Small intestine (tissue), 7 donors: ENCODE data around the gene RAPGEF2. TPM values are rescaled to one million over a fixed set of nuclear protein-coding genes. Genes with fewer than 3 reads are reported as not detected.
A peak's percentile ranks its signal among the peaks of the same experiment; 100 is the strongest.

Experiments used
- DNase-seq, 2 donors: peaks; one replicate each; pipeline versions ENCODE4 v3.0.0 to v3.0.0-alpha.2; 2013
- FAIRE-seq: peaks from 2 replicates; lab custom pipeline; 2012; peaks lifted over from hg19 to GRCh38; lab: Jason Lieb, UNC
- H3K27ac ChIP-seq, 3 donors: one replicate each; pipeline ENCODE4 v1.5.1; 2013; ENCODE audit warnings: low read length in 2 of 3, mild to moderate bottlenecking in 2 of 3, control low read depth in 1 of 3, inconsistent platforms in 1 of 3, low read depth in 1 of 3, moderate library complexity in 1 of 3
- H3K27me3 ChIP-seq, 3 donors: one replicate each; pipeline ENCODE4 v1.6.1; 2013; ENCODE audit warnings: low read length in 3 of 3, inconsistent platforms in 1 of 3; ENCODE audit not compliant: control insufficient read depth in 3 of 3, insufficient read depth in 3 of 3
- H3K36me3 ChIP-seq, 3 donors: one replicate each; pipeline ENCODE4 v1.6.1; 2013; ENCODE audit warnings: low read length in 3 of 3, inconsistent platforms in 1 of 3, low read depth in 1 of 3, mild to moderate bottlenecking in 1 of 3, moderate library complexity in 1 of 3; ENCODE audit not compliant: control insufficient read depth in 3 of 3, insufficient read depth in 2 of 3
- H3K4me1 ChIP-seq, 3 donors: one replicate each; pipeline ENCODE4 v1.6.1; 2013; ENCODE audit warnings: low read length in 2 of 3, inconsistent platforms in 1 of 3, low read depth in 1 of 3, mild to moderate bottlenecking in 1 of 3, moderate library complexity in 1 of 3; ENCODE audit not compliant: control insufficient read depth in 3 of 3, insufficient read depth in 2 of 3
- H3K4me3 ChIP-seq, 3 donors: one replicate each; pipeline ENCODE4 v1.5.1; 2013; ENCODE audit warnings: low read length in 3 of 3, control low read depth in 1 of 3, inconsistent platforms in 1 of 3, low read depth in 1 of 3, mild to moderate bottlenecking in 1 of 3, moderate library complexity in 1 of 3
- H3K9me3 ChIP-seq, 2 donors: one replicate each; pipeline ENCODE4 v1.6.1; 2013; ENCODE audit warnings: low read depth in 1 of 2, low read length in 1 of 2; ENCODE audit not compliant: control insufficient read depth in 2 of 2, insufficient read depth in 1 of 2
- WGBS, 3 donors: extraction: QIAGEN DNeasy Blood & Tissue Kit; methylation state at CpG; one replicate each; pipeline ENCODE4 v1.1.7; 2013; 5-methylcytosine and 5-hydroxymethylcytosine counted together
- polyA plus RNA-seq, 4 donors: library from polyadenylated mRNA; stranded (reverse) in 3 of 4; unstranded in 1 of 4; fragments of 200-250 nt in 3 of 4; fragments of 120-200 nt in 1 of 4; gene quantifications; one replicate each; pipeline versions ENCODE4 v1.2.1 to v1.2.3, GENCODE V29; 2013
- donor health status: healthy with polysubstance abuse.
- donor health status: control.
- donor health status: control.
- donor health status: Bipolar disorder and iron deficiency.
- donor health status: healthy.

Gene RAPGEF2
- polyA plus RNA-seq, 4 donors = 7.6 to 49.5 (median 11.8) TPM

DNA sequence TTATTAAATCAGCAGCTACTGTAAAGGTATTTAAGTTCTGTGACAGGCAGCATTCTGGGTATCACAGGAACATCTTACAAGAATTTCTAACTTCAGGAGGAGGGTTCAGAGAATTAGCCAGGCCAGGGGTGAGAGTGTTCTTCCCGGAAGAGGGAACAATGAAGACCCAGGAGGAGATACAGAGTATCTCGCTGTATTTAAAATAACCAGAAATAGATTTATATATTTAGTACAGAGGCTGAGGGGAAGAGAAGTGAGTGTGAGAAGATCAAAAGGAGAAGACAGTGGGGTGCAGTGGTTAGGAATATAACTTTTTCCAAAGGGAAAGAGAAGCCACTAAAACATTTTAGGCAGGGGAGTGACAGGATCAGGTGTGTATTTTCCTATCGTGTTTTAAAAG, 186.8 kb downstream of the RAPGEF2 start:
- Histone ChIP-seq H3K27ac (no peak overlapping the region), H3K4me3 (no peak overlapping the region), H3K36me3 (peaks cover 0 to under 1% (median 0%) of the 10 kb centered on the region in 3 donors), H3K27me3 (no peaks in the 10 kb centered on the region), H3K9me3 (no peaks in the 10 kb centered on the region), H3K4me1 (no peaks in the 10 kb centered on the region)
- DNase-seq (no peak), FAIRE-seq (no peak)
- WGBS, 3 donors = 88 to 94% (median 93%) methylated on average over 3 of the region's 3 CpGs

DNA sequence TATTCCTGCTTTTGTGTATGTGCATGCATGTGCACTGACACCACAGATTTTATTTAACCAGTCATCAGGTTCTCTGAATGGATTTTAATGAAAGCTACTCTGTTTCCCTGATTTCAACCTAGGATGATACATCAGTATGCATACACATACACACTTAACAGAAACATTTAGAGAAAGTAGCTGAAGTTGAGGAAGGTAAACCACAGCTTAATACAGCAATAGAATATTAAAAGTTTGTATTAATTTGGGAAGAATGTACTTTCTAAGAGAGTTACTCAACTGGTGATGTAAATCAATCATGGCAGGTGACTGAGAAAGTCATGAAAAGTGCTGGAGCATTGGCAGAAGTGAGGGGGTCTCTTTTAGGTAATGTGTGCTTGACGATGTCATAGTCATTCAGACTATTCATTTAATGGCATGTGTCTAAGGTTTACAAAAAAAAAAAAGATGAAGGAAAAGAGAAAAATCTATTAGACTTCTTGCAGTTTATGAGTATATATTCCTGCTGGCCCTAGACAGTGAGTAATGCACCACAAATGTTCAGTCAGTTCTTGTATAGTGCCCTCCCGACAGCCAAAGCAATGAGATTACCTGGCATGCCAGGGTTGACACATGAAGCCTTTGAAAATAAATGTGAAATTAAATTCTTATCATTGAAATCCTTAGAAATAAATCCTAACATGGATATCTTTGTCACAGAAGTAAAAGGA, 187.6 kb downstream of the RAPGEF2 start:
- WGBS, 3 donors = 90 to 94% (median 94%) methylated on average over 2 of the region's 2 CpGs
- no peak for FAIRE-seq

DNA sequence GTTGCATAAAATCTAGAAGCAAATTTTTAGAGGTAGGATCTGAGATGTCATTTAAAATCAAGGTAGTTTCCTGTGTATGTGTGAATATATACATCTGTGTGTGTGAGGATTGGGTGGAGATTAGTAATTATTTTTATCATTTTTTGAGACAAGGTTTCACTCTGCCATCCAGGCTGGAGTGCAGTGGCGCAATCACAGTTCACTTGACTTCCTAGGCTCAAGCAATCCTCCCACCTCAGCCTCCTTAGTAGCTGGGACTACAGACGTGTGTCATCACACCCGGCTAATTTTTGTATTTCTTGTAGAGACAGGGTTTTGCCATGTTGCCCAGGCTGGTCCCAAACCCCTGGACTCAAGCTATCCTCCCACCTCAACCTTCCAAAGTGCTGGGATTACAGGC, 188.3 kb downstream of the RAPGEF2 start:
- FAIRE-seq (no peak), DNase-seq (no peak)
- 93 to 97% (median 95%) methylated on average over 3 of the region's 3 CpGs for WGBS, 3 donors
- Histone ChIP-seq H3K27ac (no peak overlapping the region), H3K27me3 (no peaks in the 10 kb centered on the region), H3K36me3 (no peaks in the 10 kb centered on the region), H3K9me3 (no peaks in the 10 kb centered on the region), H3K4me1 (no peaks in the 10 kb centered on the region), H3K4me3 (no peak overlapping the region)

More for the DNA sequence above, 187.6 kb downstream of the RAPGEF2 start:
- H3K4me1 ChIP-seq = no peaks in the 10 kb centered on the region
- H3K27ac ChIP-seq = no peak overlapping the region
- H3K4me3 ChIP-seq = no peak overlapping the region
- no peaks in the 10 kb centered on the region for H3K9me3 ChIP-seq
- no peaks in the 10 kb centered on the region for H3K36me3 ChIP-seq
- no peaks in the 10 kb centered on the region for H3K27me3 ChIP-seq
- no peak for DNase-seq

DNA sequence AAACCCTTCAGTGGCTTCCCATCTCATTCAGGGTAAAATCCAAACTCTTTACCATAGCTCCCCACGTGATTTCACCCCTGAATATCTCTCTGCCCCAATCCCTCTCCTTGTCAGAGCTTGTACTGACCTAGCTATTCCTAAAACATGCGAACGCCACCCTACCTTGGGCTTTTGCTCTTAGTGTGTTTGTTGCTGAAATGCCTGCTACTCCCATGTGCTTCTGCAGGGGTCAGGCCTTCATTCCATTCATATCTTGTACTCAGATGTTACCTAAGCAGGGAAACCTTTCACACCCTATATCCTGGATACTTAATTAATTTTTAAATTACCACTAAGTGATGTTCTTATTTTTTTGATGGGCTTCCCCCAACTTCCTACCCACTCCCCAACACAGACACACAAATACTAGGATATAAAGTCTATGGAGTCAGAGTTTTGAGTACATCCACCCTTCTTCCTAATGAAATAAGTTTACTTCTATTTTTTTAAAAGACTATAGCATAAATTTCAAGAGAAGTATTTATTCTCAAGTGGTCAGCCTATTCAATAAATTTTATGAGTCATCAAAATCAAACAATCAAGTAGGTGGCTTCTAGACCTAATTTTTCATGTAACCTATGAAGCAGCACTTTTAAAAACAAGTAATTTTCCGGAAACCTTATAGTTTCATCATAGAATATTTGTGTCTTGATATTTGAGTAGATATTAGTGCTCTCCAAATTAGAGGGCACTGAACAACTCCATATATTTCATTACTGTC, 189.4 kb downstream of the RAPGEF2 start:
- no peaks in the 10 kb centered on the region for H3K36me3 ChIP-seq
- WGBS, 3 donors = 94 to 99% (median 96%) methylated on average over 4 of the region's 4 CpGs
- H3K27ac ChIP-seq = no peak overlapping the region

DNA sequence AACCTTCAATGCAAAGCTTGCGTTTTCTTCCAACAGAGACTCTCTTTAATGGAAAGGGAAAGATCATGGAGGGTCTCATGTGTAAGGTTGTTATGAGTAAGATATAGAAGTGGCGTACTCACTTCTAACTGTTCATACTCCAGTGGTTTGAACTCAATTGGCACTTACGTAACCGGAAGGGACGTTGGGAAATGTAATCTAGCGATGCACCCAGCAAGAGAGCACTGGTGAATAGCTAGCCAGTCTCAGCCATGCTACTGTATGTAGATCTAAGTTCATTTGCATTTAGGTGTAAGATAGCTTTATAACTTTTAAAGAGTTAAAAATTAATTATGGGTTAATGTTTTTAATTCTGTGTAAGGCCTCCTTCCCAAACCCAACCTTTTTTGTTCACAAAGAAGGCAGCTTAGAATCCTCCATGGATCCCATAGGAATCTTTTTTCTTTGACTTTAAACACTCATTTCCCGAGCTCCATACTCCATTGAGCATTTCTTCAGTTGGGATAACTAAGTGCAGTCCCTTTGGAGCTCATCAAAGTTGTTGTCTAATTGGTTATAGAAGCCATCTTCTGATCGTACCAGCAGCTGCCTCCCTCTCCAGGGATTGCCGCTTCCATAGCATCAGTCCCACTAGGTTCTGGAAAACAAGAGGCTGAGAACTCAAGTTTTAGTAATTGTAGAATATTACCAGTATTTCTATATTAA, 191.1 kb downstream of the RAPGEF2 start:
- WGBS, 3 donors = 95 to 97% (median 97%) methylated on average over 9 of the region's 9 CpGs
- H3K4me1 ChIP-seq = no peaks in the 10 kb centered on the region
- no peaks in the 10 kb centered on the region for H3K36me3 ChIP-seq
- H3K27me3 ChIP-seq = no peaks in the 10 kb centered on the region
- no peak overlapping the region for H3K27ac ChIP-seq
- no peak overlapping the region for H3K4me3 ChIP-seq
- no peaks in the 10 kb centered on the region for H3K9me3 ChIP-seq
- DNase-seq = no peak
- no peak for FAIRE-seq

More for the DNA sequence above, 189.4 kb downstream of the RAPGEF2 start:
- DNase-seq (no peak), FAIRE-seq (no peak)
- Histone ChIP-seq H3K4me1 (no peaks in the 10 kb centered on the region), H3K4me3 (no peak overlapping the region), H3K9me3 (no peaks in the 10 kb centered on the region), H3K27me3 (no peaks in the 10 kb centered on the region)

DNA sequence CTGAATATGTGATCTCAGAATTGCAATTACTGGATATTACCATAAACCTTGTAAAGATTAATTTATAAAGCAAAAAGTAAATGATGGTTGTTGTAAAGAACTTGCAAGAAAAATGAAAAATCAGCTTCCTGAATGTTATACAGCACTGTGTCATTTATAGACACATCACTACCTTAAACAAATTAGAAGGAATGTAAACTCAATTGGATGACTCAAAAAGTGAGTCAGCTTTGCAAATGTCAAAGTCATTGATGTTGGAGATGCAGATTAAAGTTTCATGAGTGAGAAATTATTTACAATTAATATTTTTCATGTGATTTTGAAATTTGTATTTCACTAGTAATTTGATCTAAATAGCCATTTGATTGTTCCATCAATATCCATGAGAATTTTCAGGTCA, 193.2 kb downstream of the RAPGEF2 start:
- DNase-seq (peak in 1 of 2 donors; percentile 14), FAIRE-seq (no peak)
- no peak overlapping the region for H3K27ac ChIP-seq
- H3K4me3 ChIP-seq = no peak overlapping the region
- H3K4me1 ChIP-seq = no peaks in the 10 kb centered on the region
- no peaks in the 10 kb centered on the region for H3K36me3 ChIP-seq
- H3K27me3 ChIP-seq = no peaks in the 10 kb centered on the region
- no peaks in the 10 kb centered on the region for H3K9me3 ChIP-seq

DNA sequence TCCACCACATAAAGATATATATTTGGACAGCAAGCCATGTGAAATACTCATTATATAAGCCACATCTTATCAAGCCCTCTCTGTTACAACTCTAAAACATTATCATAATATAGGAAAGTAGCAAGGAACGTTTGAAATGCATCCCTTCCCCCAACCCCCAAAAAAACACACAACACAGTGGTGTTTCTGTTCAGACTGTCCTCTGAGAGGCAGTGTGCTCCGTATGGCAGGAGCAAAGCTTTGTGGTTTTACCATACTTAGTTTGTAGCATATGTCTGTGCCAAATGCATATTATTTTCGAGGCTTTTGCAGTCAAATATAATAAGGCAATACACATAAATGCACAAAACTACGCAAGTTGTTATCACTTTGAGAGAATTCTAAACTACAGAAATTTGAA, 194.2 kb downstream of the RAPGEF2 start:
- no peaks in the 10 kb centered on the region for H3K9me3 ChIP-seq
- H3K27ac ChIP-seq = no peak overlapping the region
- H3K36me3 ChIP-seq = no peaks in the 10 kb centered on the region
- FAIRE-seq (no peak), DNase-seq (no peak)
- WGBS, 3 donors = 74 to 78% (median 78%) methylated on average over 4 of the region's 4 CpGs
- H3K4me1 ChIP-seq = no peaks in the 10 kb centered on the region
- no peak overlapping the region for H3K4me3 ChIP-seq
- H3K27me3 ChIP-seq = no peaks in the 10 kb centered on the region

DNA sequence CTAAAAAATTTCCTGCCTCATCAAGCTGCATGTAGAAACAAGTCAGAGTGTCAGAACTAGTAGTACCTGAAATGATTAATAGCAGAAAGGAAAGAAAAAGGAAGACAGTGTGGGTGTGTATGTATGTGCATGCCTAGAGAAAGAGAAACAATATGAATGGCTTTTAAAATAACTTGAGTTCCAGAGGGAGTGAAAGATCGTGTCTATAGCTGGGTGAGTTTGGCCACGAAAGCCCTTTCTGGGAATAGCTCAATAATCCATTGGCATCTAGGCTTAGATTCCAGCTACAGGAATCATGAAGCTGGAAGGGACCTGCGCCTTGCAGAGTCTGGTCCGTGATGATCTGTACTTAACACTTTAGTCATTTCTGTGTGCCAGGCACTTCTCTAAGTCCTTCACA, 195.6 kb downstream of the RAPGEF2 start:
- Histone ChIP-seq H3K36me3 (no peaks in the 10 kb centered on the region), H3K9me3 (no peaks in the 10 kb centered on the region), H3K27me3 (no peaks in the 10 kb centered on the region), H3K4me1 (no peaks in the 10 kb centered on the region), H3K4me3 (no peak overlapping the region), H3K27ac (no peak overlapping the region)
- 61 to 77% (median 62%) methylated on average over 4 of the region's 4 CpGs for WGBS, 3 donors
- no peak for DNase-seq
- FAIRE-seq = no peak
